CD14-positive monocyte (primary cell): ENCODE measurements around the gene HRH4. TPM values are rescaled to one million over a fixed set of nuclear protein-coding genes. Genes with fewer than 3 reads are reported as not detected.
A peak's percentile ranks its signal among the peaks of the same experiment; 100 is the strongest.

Experiments
- DNase-seq, 3 donors: peaks; one replicate each; pipeline ENCODE4 v3.0.0-alpha.2; 2011 to 2022
- H2AFZ ChIP-seq: 2 replicates; pipeline ENCODE4 v1.6.0; 2012; ENCODE audit warnings: mild to moderate bottlenecking, low read depth, low read length, inconsistent platforms; ENCODE audit not compliant: insufficient read depth, poor library complexity, severe bottlenecking
- H3K27ac ChIP-seq, 2 donors: 1 replicate in 1 of 2; 2 replicates in 1 of 2; pipeline ENCODE4 v1.5.1; 2012 to 2013; ENCODE audit warnings: low read length in 2 of 2, control low read depth in 1 of 2, inconsistent platforms in 1 of 2, low read depth in 1 of 2, mild to moderate bottlenecking in 1 of 2
- H3K27me3 ChIP-seq, 2 donors: one replicate each; pipeline versions ENCODE4 v1.6.0 to v1.6.1; 2011 to 2013; ENCODE audit warnings: low read length in 2 of 2; ENCODE audit not compliant: control insufficient read depth in 2 of 2, insufficient read depth in 2 of 2
- H3K36me3 ChIP-seq, 2 donors: replicated peaks in 1 of 2; 1 replicate in 1 of 2; 2 replicates in 1 of 2; pipeline versions ENCODE4 v1.5.1 to v1.6.1; 2012 to 2013; ENCODE audit warnings: low read length in 2 of 2, control low read depth in 1 of 2, inconsistent platforms in 1 of 2, mild to moderate bottlenecking in 1 of 2; ENCODE audit not compliant: insufficient read depth in 2 of 2, control insufficient read depth in 1 of 2
- H3K4me1 ChIP-seq, 2 donors: 1 replicate in 1 of 2; 2 replicates in 1 of 2; pipeline versions ENCODE4 v1.5.1 to v1.6.1; 2012 to 2013; ENCODE audit warnings: low read length in 2 of 2, control low read depth in 1 of 2, inconsistent platforms in 1 of 2, mild to moderate bottlenecking in 1 of 2, moderate library complexity in 1 of 2; ENCODE audit not compliant: insufficient read depth in 2 of 2, control insufficient read depth in 1 of 2
- H3K4me2 ChIP-seq: replicated peaks from 2 replicates; pipeline ENCODE3; 2012; ENCODE audit warnings: low read length, moderate library complexity, mild to moderate bottlenecking; ENCODE audit not compliant: poor library complexity, severe bottlenecking; ENCODE audit errors: extremely low read depth
- H3K4me3 ChIP-seq, 3 experiments: fragments of 200-600 bp in 1 of 3; sonication (generic) in 1 of 3; replicated peaks in 1 of 3; 1 replicate in 2 of 3; 2 replicates in 1 of 3; pipeline ENCODE4 v1.5.1; 2011 to 2013; ENCODE audit warnings: low read length in 3 of 3, mild to moderate bottlenecking in 3 of 3, control low read depth in 2 of 3, low read depth in 2 of 3, inconsistent platforms in 1 of 3, moderate library complexity in 1 of 3
- H3K79me2 ChIP-seq: 2 replicates; pipeline ENCODE4 v1.6.0; 2012; ENCODE audit warnings: mild to moderate bottlenecking, control low read depth, inconsistent platforms, low read length, moderate library complexity; ENCODE audit not compliant: insufficient read depth
- H3K9ac ChIP-seq: 2 replicates; pipeline ENCODE4 v1.6.0; 2017; ENCODE audit warnings: low read length, mild to moderate bottlenecking; ENCODE audit not compliant: insufficient read depth, poor library complexity, severe bottlenecking
- H3K9me3 ChIP-seq, 2 donors: replicated peaks in 1 of 2; 1 replicate in 1 of 2; 2 replicates in 1 of 2; pipeline versions ENCODE4 v1.5.1 to v1.6.1; 2012 to 2013; ENCODE audit warnings: low read length in 2 of 2, control low read depth in 1 of 2; ENCODE audit not compliant: control insufficient read depth in 1 of 2, insufficient read depth in 1 of 2
- H4K20me1 ChIP-seq: 2 replicates; pipeline ENCODE4 v1.6.0; 2012; ENCODE audit warnings: mild to moderate bottlenecking, low read length, control low read depth, moderate library complexity; ENCODE audit not compliant: insufficient read depth
- H3K27ac Mint-ChIP-seq, 7 donors: one replicate each; pipeline ENCODE4 v1.8.0; 2020; ENCODE audit warnings: mild to moderate bottlenecking in 7 of 7, mixed read lengths in 7 of 7, moderate library complexity in 6 of 7, inconsistent platforms in 2 of 7
- H3K27me3 Mint-ChIP-seq, 3 donors: one replicate each; pipeline ENCODE4 v1.8.0; 2021 to 2022; ENCODE audit warnings: low read depth in 3 of 3, mild to moderate bottlenecking in 3 of 3, mixed read lengths in 3 of 3, moderate library complexity in 3 of 3, inconsistent platforms in 1 of 3
- H3K36me3 Mint-ChIP-seq, 2 donors: one replicate each; pipeline ENCODE4 v1.8.0; 2020; ENCODE audit warnings: mixed read lengths in 2 of 2, inconsistent platforms in 1 of 2, mild to moderate bottlenecking in 1 of 2
- H3K4me1 Mint-ChIP-seq: one replicate; pipeline ENCODE4 v1.8.0; 2020; ENCODE audit warnings: mild to moderate bottlenecking, mixed read lengths
- H3K4me3 Mint-ChIP-seq, 2 donors: one replicate each; pipeline ENCODE4 v1.8.0; 2020; ENCODE audit warnings: mild to moderate bottlenecking in 2 of 2, mixed read lengths in 2 of 2, moderate library complexity in 1 of 2
- H3K9me3 Mint-ChIP-seq, 7 donors: one replicate each; pipeline ENCODE4 v1.8.0; 2020 to 2022; ENCODE audit warnings: mixed read lengths in 7 of 7, mild to moderate bottlenecking in 6 of 7, moderate library complexity in 6 of 7, inconsistent platforms in 2 of 7
- CTCF ChIP-seq: fragments of 200-600 bp; IDR thresholded peaks from one replicate; pipeline ENCODE4 v1.8.0; 2022; ENCODE audit warnings: antibody characterized with exemption, mild to moderate bottlenecking
- WGBS: methylation state at CpG from one replicate; pipeline ENCODE4 v1.1.5; 2013; ENCODE audit warnings: missing lambda C conversion rate; ENCODE audit not compliant: insufficient coverage; 5-methylcytosine and 5-hydroxymethylcytosine counted together
- intact Hi-C, 2 donors: fragments of 100-400 bp; cut with micrococcal nuclease; formaldehyde crosslinking; loops; one replicate each; pipeline versions ENCODE4 v1.15.0 to v1.15.1; 2023
- polyA plus RNA-seq, 3 donors: library from polyadenylated mRNA; depleted of rRNA in 1 of 3; unstranded in 2 of 3; stranded (reverse) in 1 of 3; fragments of 300-500 nt in 2 of 3; fragments of >200 nt in 1 of 3; fragmentation: Illumina TruSeq in 2 of 3; gene quantifications; 1 replicate in 2 of 3; 2 replicates in 1 of 3; pipeline ENCODE4 v1.2.3, GENCODE V29; 2012 to 2021

HRH4 gene
- polyA plus RNA-seq, 3 donors = 0.10 TPM; not detected in 2

- H3K4me3 ChIP-seq = no peak overlapping the region
- H3K27me3 Mint-ChIP-seq = peaks cover 4 to 7% (median 7%) of the 10 kb centered on the region in 3 donors
- H3K36me3 ChIP-seq = peaks cover 3 to 9% of the 10 kb centered on the region in 2 donors
- H3K4me1 ChIP-seq = peaks cover 15 to 20% of the 10 kb centered on the region in 2 donors
- no peak overlapping the region for H3K27ac ChIP-seq
- H3K4me3 Mint-ChIP-seq = no peak overlapping the region
- peaks cover 2 to 6% of the 10 kb centered on the region in 2 donors for H3K27me3 ChIP-seq
- intact Hi-C loops = no loop called here
- H3K79me2 ChIP-seq = peaks cover 12% of the 10 kb centered on the region
- 100% methylated on average over 1 of the region's 4 CpGs for WGBS
- H3K4me2 ChIP-seq = no peak overlapping the region
- H3K36me3 Mint-ChIP-seq = peaks cover 22 to 25% of the 10 kb centered on the region in 2 donors
- no peaks in the 10 kb centered on the region for H3K9me3 ChIP-seq
- no peak overlapping the region for H3K9ac ChIP-seq
- H4K20me1 ChIP-seq = no peaks in the 10 kb centered on the region
- peaks cover 24% of the 10 kb centered on the region for H3K4me1 Mint-ChIP-seq
- no peak overlapping the region for H2AFZ ChIP-seq
- no peak overlapping the region for H3K27ac Mint-ChIP-seq
- no peak for DNase-seq
- peaks cover 0 to 12% (median 5%) of the 10 kb centered on the region in 7 donors for H3K9me3 Mint-ChIP-seq
- TF ChIP-seq CTCF = no peak
These were observed 31.2 kb upstream of the HRH4 start for GRCh38 chr18:24429188-24429587.

GRCh38 chr18:24432618-24433017 is 27.8 kb upstream of the HRH4 start:
- H3K9ac ChIP-seq = no peak overlapping the region
- peaks cover 2% of the 10 kb centered on the region for H3K79me2 ChIP-seq
- H3K27ac ChIP-seq = no peak overlapping the region
- H4K20me1 ChIP-seq = no peaks in the 10 kb centered on the region
- Mint-ChIP-seq H3K9me3 (no peaks in the 10 kb centered on the region), H3K36me3 (peaks cover 36 to 39% of the 10 kb centered on the region in 2 donors), H3K27ac (peak overlapping the region in 1 of 7 donors; percentile 7), H3K4me1 (peaks cover 14% of the 10 kb centered on the region), H3K4me3 (no peak overlapping the region), H3K27me3 (peaks cover 0 to 2% (median 0%) of the 10 kb centered on the region in 3 donors)
- H3K4me3 ChIP-seq = no peak overlapping the region
- intact Hi-C loops = loop anchor here in 1 of 2 donors (10.0 kb wide), 1 partner anchor 58 kb away; no protein-coding TSS in a partner anchor
- peaks cover 15 to 31% of the 10 kb centered on the region in 2 donors for H3K36me3 ChIP-seq
- no peak for TF ChIP-seq CTCF
- H3K9me3 ChIP-seq = no peaks in the 10 kb centered on the region
- no peak overlapping the region for H2AFZ ChIP-seq
- H3K4me2 ChIP-seq = no peak overlapping the region
- H3K27me3 ChIP-seq = no peaks in the 10 kb centered on the region
- peaks cover 2 to 5% of the 10 kb centered on the region in 2 donors for H3K4me1 ChIP-seq
- peak in 1 of 3 donors; percentile 9 for DNase-seq
- 50% methylated on average over 2 of the region's 3 CpGs for whole genome bisulfite sequencing
